T1000 (cell line): ENCODE measurements around the gene AARSD1.
"Not testable (repeated sequence)": the region's sequence is repeated elsewhere in the genome, so short reads cannot be mapped to it uniquely, and the experiment has no call there.

Experiments used
- DNase-seq: peaks from one replicate; lab custom pipeline; 2025; ENCODE audit warnings: mixed read lengths; lab: John Stamatoyannopoulos, UW

The AARSD1 gene

DNA sequence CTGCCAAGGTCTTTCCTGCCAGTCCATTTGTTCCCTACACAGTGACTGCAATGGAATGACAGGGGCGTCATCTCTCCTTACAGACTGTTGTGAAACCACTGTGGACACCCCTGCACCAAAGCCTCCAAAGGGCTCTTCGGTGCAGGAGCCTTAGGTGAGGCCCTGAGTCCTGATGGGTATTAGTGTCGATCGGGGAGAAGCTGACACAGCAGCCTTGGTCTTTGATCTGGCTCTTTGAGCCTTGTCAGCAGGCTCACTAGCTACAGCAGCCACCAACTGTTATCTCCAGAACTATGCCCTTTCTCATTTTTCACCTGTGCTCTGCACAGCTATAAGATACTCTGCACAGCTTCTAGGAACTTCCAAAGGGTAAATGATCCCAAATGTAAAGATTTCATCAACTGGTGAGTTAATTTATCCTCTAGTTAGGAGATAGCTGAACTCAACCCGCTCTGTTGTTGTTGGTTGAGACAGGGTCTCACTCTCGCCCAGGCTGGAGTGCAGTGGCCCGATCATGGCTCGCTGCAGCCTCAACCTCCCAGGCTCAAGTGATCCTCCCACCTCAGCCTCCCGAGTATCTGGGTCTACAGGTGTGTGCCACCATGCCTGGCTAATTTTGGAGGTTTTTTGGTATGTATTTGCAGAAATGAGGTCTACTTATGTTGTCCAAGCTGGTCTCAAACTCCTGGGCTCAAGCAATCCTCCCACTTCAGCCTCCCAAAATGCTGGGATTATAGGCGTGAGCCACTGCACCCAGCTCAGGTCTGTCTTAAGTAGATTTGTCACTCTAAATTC lies 44.0 kb downstream of the AARSD1 start:
- DNase-seq = no peak

DNA sequence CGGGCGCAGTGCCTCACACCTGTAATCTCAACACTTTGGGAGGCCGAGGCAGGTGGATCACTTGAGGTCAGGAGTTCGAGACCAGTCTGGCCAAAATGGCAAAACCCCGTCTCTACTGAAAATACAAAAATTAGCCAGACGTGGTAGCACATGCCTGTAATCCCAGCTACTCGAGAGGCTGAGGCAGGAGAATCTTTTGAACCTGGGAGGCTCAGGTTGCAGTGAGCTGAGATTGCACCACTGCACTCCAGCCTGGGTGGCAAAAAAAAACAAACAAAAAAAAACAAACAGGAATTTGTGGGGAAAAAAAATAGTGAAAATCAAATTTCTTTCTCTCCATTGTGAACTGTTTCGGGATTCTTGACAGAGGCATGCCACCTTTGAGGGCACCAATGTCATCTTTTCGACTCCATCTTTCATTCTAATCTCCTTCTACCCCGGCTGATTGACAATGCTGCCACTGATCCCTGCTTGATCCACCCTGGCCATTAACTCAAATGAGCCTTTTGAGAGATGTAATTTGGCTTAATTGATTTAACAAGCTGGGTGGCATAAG lies 44.7 kb downstream of the AARSD1 start:
- not testable (repeated sequence) for DNase-seq

DNA sequence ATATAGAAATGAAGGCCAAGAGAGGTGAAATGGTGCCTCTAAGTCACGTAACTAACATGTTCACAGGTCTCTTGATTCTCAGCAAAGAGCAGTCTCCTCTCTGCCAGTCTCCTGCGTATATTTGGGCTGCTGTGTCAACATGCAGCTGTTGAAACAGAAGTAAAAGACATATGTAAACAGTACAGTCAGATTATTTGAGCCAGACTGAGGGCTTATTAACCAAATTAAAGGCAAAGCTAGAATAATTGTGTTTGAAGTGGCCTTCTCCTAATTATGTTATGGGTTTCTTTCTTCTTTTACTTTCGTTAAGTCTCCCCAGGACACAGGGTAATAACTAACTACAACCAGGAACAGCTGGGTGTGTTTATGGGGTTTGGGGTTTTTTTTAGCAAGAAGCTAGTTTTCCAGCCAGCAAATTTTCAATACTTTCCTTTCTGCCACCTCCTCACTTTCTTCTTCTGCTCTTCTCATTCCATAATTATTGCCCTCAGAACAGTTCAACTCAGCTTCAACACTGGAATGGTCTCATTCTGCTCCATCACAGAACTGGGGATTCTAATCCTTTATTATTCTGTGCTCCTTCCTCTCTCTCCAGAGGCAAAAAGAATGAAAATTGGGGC lies 45.2 kb downstream of the AARSD1 start:
- DNase-seq = no peak

GRCh38 chr17:42917236-42917603 lies 47.0 kb downstream of the AARSD1 start:
- no peak for DNase-seq

DNA sequence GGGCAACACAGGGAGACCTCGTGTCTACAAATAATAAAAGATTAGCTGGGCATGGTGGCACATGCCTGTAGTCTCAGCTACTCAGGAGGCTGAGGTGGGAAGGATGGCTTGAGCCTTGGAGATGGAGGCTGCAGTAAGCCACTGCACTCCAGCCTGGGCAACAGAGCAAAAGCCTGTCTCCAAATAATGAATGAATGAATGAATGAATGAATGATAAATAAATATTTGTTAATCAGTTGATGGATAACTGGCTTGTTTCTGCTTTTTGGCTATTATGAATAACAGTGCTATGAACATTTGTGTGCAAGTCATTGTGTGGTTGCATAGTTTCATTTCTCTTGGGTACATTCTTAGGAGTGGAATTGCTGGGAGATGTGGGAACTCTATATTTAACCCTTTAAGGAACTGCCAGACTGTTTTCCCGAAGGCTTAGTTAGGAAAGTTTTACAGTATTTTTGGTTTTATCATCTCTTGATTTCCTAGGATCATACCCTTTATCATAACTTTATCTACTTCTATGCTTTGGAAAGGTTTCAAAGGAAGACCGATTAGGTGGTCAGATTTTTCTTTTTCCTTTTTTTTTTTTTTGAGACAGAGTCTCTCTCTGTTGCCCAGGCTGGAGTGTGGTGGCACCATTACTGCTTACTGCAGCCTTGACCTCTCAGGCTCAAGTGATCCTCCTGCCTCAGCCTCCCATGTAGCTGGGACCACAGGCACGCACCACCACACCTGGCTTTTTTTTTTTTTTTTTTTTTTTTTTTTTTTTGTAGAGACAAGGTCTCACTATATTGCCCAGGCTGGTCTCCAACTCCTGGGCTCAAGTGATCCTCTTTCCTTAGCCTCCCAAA lies 47.6 kb downstream of the AARSD1 start:
- not testable (repeated sequence) for DNase-seq

GRCh38 chr17:42915288-42915687 lies 49.0 kb downstream of the AARSD1 start:
- not testable (repeated sequence) for DNase-seq

- no peak for DNase-seq
These were observed 50.2 kb downstream of the AARSD1 start for GRCh38 chr17:42913981-42914617.

GRCh38 chr17:42913522-42913921 lies 50.7 kb downstream of the AARSD1 start:
- DNase-seq = no peak

GRCh38 chr17:42908872-42909700 lies 55.2 kb downstream of the AARSD1 start:
- DNase-seq = no peak

DNA sequence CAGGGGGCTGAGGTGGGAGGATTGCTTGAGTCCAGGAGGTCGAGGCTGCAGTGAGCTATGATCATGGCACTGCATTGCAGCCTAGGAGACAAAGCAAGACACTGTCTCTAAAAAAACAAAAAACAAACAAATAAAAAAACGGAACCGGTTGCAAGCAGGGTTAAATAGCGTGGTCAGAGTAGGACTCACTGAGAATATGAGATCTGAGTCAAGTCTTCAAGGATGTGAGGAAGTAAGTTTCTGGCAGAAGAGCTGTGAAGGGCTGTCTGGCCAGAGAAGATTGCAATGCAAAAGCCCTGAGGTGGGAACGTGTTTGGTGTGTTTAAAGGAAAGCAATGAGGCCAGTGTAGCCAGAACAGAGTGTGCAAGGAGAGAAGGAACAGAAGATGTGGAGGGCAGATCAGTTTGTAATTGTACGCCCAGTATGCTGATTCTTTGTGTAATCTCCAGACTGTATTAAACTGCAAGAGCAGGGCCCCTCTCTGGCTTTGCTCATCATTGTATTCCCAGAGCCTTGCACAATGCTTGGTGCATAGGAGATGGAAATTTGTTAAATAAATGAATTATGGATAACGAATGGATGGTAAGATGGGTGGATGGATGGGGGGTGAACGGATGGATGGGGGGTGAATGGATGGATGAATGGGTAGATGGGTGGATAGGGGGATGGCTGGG lies 57.3 kb downstream of the AARSD1 start:
- no peak for DNase-seq

DNA sequence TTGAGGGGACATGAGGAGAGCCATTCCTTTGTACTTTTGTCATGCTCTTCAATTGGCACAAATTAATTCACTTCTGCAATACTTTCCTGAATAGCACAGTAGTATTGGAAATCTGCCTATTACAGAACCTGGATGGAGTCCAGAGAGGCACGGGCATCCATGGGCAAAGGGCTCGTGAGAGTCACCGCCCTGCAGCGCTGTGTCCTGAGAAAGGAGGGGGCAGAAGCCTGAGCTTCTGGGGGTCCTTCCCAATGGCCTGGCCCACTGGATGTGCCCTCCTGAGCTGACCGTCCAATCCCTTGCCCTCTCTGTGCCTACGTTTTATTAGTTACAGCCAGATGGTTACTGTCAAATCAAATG lies 60.2 kb downstream of the AARSD1 start:
- no peak for DNase-seq

DNA sequence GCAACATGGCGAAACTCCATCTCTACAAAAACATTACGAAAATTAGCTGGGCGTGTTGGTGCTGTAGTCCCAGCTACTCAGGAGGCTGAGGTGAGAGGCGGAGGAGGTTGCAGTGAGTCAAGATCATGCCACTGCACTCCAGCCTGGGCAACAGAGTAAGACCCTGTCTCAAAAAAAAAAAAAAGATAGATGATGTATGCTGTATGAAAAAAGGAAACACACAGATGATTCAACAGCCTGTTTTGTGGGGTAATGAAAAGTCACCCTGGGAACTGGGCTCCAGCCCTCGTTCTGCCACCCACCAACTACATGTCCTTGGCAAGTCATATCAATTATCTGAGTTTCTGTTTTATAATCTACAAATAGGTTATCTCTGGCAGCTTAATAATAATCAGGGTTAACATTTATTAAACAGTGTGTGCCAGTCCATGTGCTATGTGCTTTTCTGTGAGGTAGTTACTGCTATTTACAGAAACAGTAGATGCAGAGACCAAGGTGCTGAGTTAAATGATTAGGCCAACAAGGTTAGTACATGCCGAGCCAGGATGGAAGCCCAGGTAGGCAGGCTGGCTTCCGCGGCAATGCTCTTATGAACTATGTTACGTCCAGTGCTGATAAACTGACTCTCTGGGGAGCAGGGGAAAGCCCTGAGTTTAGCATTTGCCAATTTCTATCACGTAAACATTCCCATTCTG lies 62.6 kb downstream of the AARSD1 start:
- DNase-seq = no peak
